Endodermal cell (in vitro differentiated cells): ENCODE measurements around the gene ZBTB20. TPM values are rescaled to one million over a fixed set of nuclear protein-coding genes. Genes with fewer than 3 reads are reported as not detected.

Experiments
- DNase-seq: peaks from one replicate; pipeline ENCODE4 v3.0.0-alpha.2; 2017
- H3K27ac ChIP-seq: 2 replicates; pipeline ENCODE4 v1.5.1; 2013; ENCODE audit warnings: mild to moderate bottlenecking, low read depth, low read length, moderate library complexity
- H3K27me3 ChIP-seq: 2 replicates; pipeline ENCODE4 v1.6.1; 2013; ENCODE audit warnings: mild to moderate bottlenecking, low read length, moderate library complexity; ENCODE audit not compliant: insufficient read depth, control insufficient read depth, poor library complexity, severe bottlenecking
- H3K36me3 ChIP-seq: 2 replicates; pipeline ENCODE4 v1.7.0; 2013; ENCODE audit warnings: mild to moderate bottlenecking, low read length, moderate library complexity; ENCODE audit not compliant: control insufficient read depth, insufficient read depth
- H3K4me1 ChIP-seq: one replicate; pipeline ENCODE4 v1.7.0; 2013; ENCODE audit warnings: low read length; ENCODE audit not compliant: control insufficient read depth, insufficient read depth
- H3K4me3 ChIP-seq: 2 replicates; pipeline ENCODE4 v1.5.1; 2013; ENCODE audit warnings: mild to moderate bottlenecking, low read length, moderate library complexity
- H3K9ac ChIP-seq: 2 replicates; pipeline ENCODE4 v1.6.1; 2013; ENCODE audit warnings: mild to moderate bottlenecking, low read length, moderate library complexity; ENCODE audit not compliant: poor library complexity, severe bottlenecking; ENCODE audit errors: extremely low read depth
- H3K9me3 ChIP-seq: 2 replicates; pipeline ENCODE4 v1.6.1; 2013; ENCODE audit warnings: mild to moderate bottlenecking, low read length, moderate library complexity; ENCODE audit not compliant: control insufficient read depth
- H3K27ac Mint-ChIP-seq: 2 replicates; pipeline ENCODE4 v1.8.0; 2020; ENCODE audit warnings: mixed read lengths
- H3K27me3 Mint-ChIP-seq: 2 replicates; pipeline ENCODE4 v1.8.0; 2021; ENCODE audit warnings: mild to moderate bottlenecking, mixed read lengths; ENCODE audit not compliant: insufficient read depth
- H3K36me3 Mint-ChIP-seq: 2 replicates; pipeline ENCODE4 v1.8.0; 2020; ENCODE audit warnings: low read depth, mixed read lengths
- H3K4me1 Mint-ChIP-seq: 2 replicates; pipeline ENCODE4 v1.8.0; 2020; ENCODE audit warnings: mixed read lengths
- H3K4me3 Mint-ChIP-seq: 2 replicates; pipeline ENCODE4 v1.8.0; 2020; ENCODE audit warnings: mild to moderate bottlenecking, moderate library complexity, mixed read lengths
- H3K9me3 Mint-ChIP-seq: 2 replicates; pipeline ENCODE4 v1.8.0; 2020; ENCODE audit warnings: mild to moderate bottlenecking, mixed read lengths
- CTCF ChIP-seq: fragments of 200-600 bp; sonication (generic); conservative IDR thresholded peaks from 2 replicates; pipeline ENCODE4 v1.5.0; 2021; ENCODE audit warnings: antibody characterized with exemption, mild to moderate bottlenecking
- WGBS, 2 experiments: methylation state at CpG; one replicate each; pipeline versions ENCODE4 v1.1.5 to v1.1.7; 2013; ENCODE audit warnings: missing lambda C conversion rate in 2 of 2, mixed read lengths in 1 of 2; ENCODE audit not compliant: insufficient coverage in 1 of 2, insufficient read length in 1 of 2; 5-methylcytosine and 5-hydroxymethylcytosine counted together
- total RNA-seq, 2 donors: library from RNA; stranded (reverse); fragmentation: NEBNext Ultra II Directional in 1 of 2; extraction: Animal tissue kit (Norgen Biotek cat#: 25700) in 1 of 2; gene quantifications; 2 replicates in 1 of 2; 3 replicates in 1 of 2; pipeline ENCODE4 v1.2.1, GENCODE V29; 2021

ZBTB20 gene
- total RNA-seq, 2 donors from 2014 or later: 1.6 to 2.9 TPM

GRCh38 chr3:115169808-115170207, 22.7 kb upstream of the ZBTB20 start:
- Mint-ChIP-seq H3K9me3 (no peaks in the 10 kb centered on the region), H3K4me3 (no peak overlapping the region), H3K27me3 (no peaks in the 10 kb centered on the region), H3K27ac (no peak overlapping the region), H3K4me1 (peaks cover 2% of the 10 kb centered on the region), H3K36me3 (no peaks in the 10 kb centered on the region)
- no peaks in the 10 kb centered on the region for H3K4me1 ChIP-seq
- no peak for DNase-seq
- H3K9ac ChIP-seq: no peak overlapping the region
- WGBS, 2 experiments: 100% methylated on average over 2 of the region's 2 CpGs; no CpG with 5 or more reads in 1 of the 2 experiments
- TF ChIP-seq CTCF: peak; percentile 24
- H3K27me3 ChIP-seq: peaks cover 51% of the 10 kb centered on the region
- no peak overlapping the region for H3K4me3 ChIP-seq
- H3K27ac ChIP-seq: no peak overlapping the region
- no peaks in the 10 kb centered on the region for H3K36me3 ChIP-seq
- H3K9me3 ChIP-seq: no peaks in the 10 kb centered on the region

GRCh38 chr3:115165701-115166100, 18.6 kb upstream of the ZBTB20 start:
- no peak overlapping the region for H3K27ac ChIP-seq
- 81 to 95% methylated on average over 3 of the region's 3 CpGs for WGBS, 2 experiments
- H3K4me3 Mint-ChIP-seq: no peak overlapping the region

GRCh38 chr3:115165266-115165665, 18.2 kb upstream of the ZBTB20 start:
- H3K27me3 Mint-ChIP-seq: no peaks in the 10 kb centered on the region
- Histone ChIP-seq H3K27ac (no peak overlapping the region), H3K36me3 (no peaks in the 10 kb centered on the region), H3K9me3 (no peaks in the 10 kb centered on the region), H3K4me3 (no peak overlapping the region), H3K9ac (no peak overlapping the region), H3K4me1 (no peaks in the 10 kb centered on the region), H3K27me3 (peaks cover 38% of the 10 kb centered on the region)
- H3K36me3 Mint-ChIP-seq: no peaks in the 10 kb centered on the region
- no peak overlapping the region for H3K4me3 Mint-ChIP-seq
- 86 to 90% methylated on average over 2 of the region's 2 CpGs for WGBS, 2 experiments
- TF ChIP-seq CTCF: no peak
- no peaks in the 10 kb centered on the region for H3K9me3 Mint-ChIP-seq
- no peak overlapping the region for H3K27ac Mint-ChIP-seq
- peaks cover 2% of the 10 kb centered on the region for H3K4me1 Mint-ChIP-seq
- no peak for DNase-seq

More at GRCh38 chr3:115165701-115166100, 18.6 kb upstream of the ZBTB20 start:
- Mint-ChIP-seq H3K9me3 (no peaks in the 10 kb centered on the region), H3K27me3 (no peaks in the 10 kb centered on the region), H3K27ac (no peak overlapping the region), H3K36me3 (no peaks in the 10 kb centered on the region), H3K4me1 (peaks cover 2% of the 10 kb centered on the region)
- H3K9me3 ChIP-seq: no peaks in the 10 kb centered on the region
- H3K27me3 ChIP-seq: peaks cover 38% of the 10 kb centered on the region
- H3K9ac ChIP-seq: no peak overlapping the region
- H3K4me3 ChIP-seq: no peak overlapping the region
- TF ChIP-seq CTCF: no peak
- no peaks in the 10 kb centered on the region for H3K36me3 ChIP-seq
- no peaks in the 10 kb centered on the region for H3K4me1 ChIP-seq
- no peak for DNase-seq
